CD4-positive, alpha-beta T cell (primary cell): ENCODE measurements around the gene CDCA8. TPM values are rescaled to one million over a fixed set of nuclear protein-coding genes. Genes with fewer than 3 reads are reported as not detected.

Source experiments
- ATAC-seq: fragments of 200-7000 bp; cut with Tn5 transposase; one replicate; pipeline ENCODE4 v1.10.0; 2022; ENCODE audit warnings: mild to moderate bottlenecking; ENCODE audit not compliant: poor library complexity
- CTCF ChIA-PET: fragments of 350-600 bp; sonication (Branson Sonifier 250); formaldehyde crosslinking; loops from one replicate; lab custom pipeline; 2021; ENCODE audit warnings: antibody characterized with exemption, inconsistent platforms; lab: Charles Lee
- POLR2A ChIA-PET: fragments of 350-600 bp; sonication (Branson Sonifier 250); formaldehyde crosslinking; loops from one replicate; lab custom pipeline; 2021; ENCODE audit warnings: antibody characterized with exemption, inconsistent platforms; lab: Charles Lee
- DNase-seq, 14 experiments: peaks; one replicate each; pipeline ENCODE4 v3.0.0-alpha.2; 2013 to 2020; ENCODE audit warnings: mixed read lengths in 2 of 14
- H3K27ac ChIP-seq, 2 donors: one replicate each; pipeline versions ENCODE4 v1.5.1 to v1.7.0; 2013; ENCODE audit warnings: low read length in 2 of 2, low read depth in 1 of 2, mild to moderate bottlenecking in 1 of 2
- H3K27me3 ChIP-seq, 2 experiments: 1 replicate in 1 of 2; 2 replicates in 1 of 2; pipeline versions ENCODE4 v1.6.1 to v1.7.0; 2013; ENCODE audit warnings: low read length in 2 of 2, control low read depth in 1 of 2, mild to moderate bottlenecking in 1 of 2, moderate library complexity in 1 of 2; ENCODE audit not compliant: insufficient read depth in 2 of 2, control insufficient read depth in 1 of 2
- H3K36me3 ChIP-seq: one replicate; pipeline ENCODE4 v1.6.1; 2013; ENCODE audit warnings: low read length, control low read depth; ENCODE audit not compliant: insufficient read depth
- H3K4me1 ChIP-seq: one replicate; pipeline ENCODE4 v1.6.1; 2013; ENCODE audit warnings: low read length, control low read depth; ENCODE audit not compliant: insufficient read depth
- H3K4me3 ChIP-seq: one replicate; pipeline ENCODE4 v1.5.1; 2013; ENCODE audit warnings: mild to moderate bottlenecking, low read length, moderate library complexity
- H3K9me3 ChIP-seq, 2 experiments: 1 replicate in 1 of 2; 2 replicates in 1 of 2; pipeline versions ENCODE4 v1.6.1 to v1.7.0; 2013; ENCODE audit warnings: low read length in 2 of 2, mild to moderate bottlenecking in 2 of 2, control low read depth in 1 of 2, moderate library complexity in 1 of 2; ENCODE audit not compliant: control insufficient read depth in 1 of 2, insufficient read depth in 1 of 2
- H3K27ac Mint-ChIP-seq: one replicate; pipeline ENCODE4 v1.8.0; 2020; ENCODE audit warnings: mixed read lengths
- H3K27me3 Mint-ChIP-seq: one replicate; pipeline ENCODE4 v1.8.0; 2021; ENCODE audit warnings: mixed read lengths
- H3K36me3 Mint-ChIP-seq: one replicate; pipeline ENCODE4 v1.8.0; 2021; ENCODE audit warnings: low read depth, mixed read lengths
- H3K4me1 Mint-ChIP-seq: one replicate; pipeline ENCODE4 v1.8.0; 2021; ENCODE audit warnings: low read depth, mixed read lengths
- H3K4me3 Mint-ChIP-seq: one replicate; pipeline ENCODE4 v1.8.0; 2020; ENCODE audit warnings: mild to moderate bottlenecking, mixed read lengths
- H3K9me3 Mint-ChIP-seq: one replicate; pipeline ENCODE4 v1.8.0; 2020; ENCODE audit warnings: mixed read lengths
- CTCF ChIP-seq: fragments of 200-600 bp; IDR thresholded peaks from one replicate; pipeline ENCODE4 v1.8.0; 2022; ENCODE audit warnings: antibody characterized with exemption, mild to moderate bottlenecking
- intact Hi-C, 2 experiments: fragments of 100-400 bp; cut with DNase I in 1 of 2; cut with micrococcal nuclease in 1 of 2; formaldehyde crosslinking; loops; one replicate each; pipeline versions ENCODE4 v1.15.1 to v1.9.0; 2023 to 2025; cut with DNase I, micrococcal nuclease
- total RNA-seq, 174 experiments: library from RNA in 2 of 174; stranded (reverse) in 2 of 174; gene quantifications; one replicate each; pipeline ENCODE4 v1.2.3 and lab custom pipeline; 2021 to 2026

CDCA8 gene
- total RNA-seq, 2 experiments from 2014 or later, result 0.25 to 0.36 TPM

- CTCF ChIA-PET, result no interaction called here
- Mint-ChIP-seq H3K27me3 (no peaks in the 10 kb centered on the region), H3K4me3 (no peak overlapping the region), H3K9me3 (no peaks in the 10 kb centered on the region), H3K4me1 (no peaks in the 10 kb centered on the region), H3K36me3 (no peaks in the 10 kb centered on the region), H3K27ac (no peak overlapping the region)
- Histone ChIP-seq H3K9me3 (no peaks in the 10 kb centered on the region), H3K4me3 (no peak overlapping the region), H3K4me1 (no peaks in the 10 kb centered on the region), H3K36me3 (no peaks in the 10 kb centered on the region), H3K27ac (no peak overlapping the region), H3K27me3 (no peaks in the 10 kb centered on the region)
- no peak for TF ChIP-seq CTCF
- POLR2A ChIA-PET, result no interaction called here
- intact Hi-C loops, result no loop called here
- no peak for ATAC-seq
- DNase-seq, result no peak
Observed at GRCh38 chr1:37716321-37716720, 24.0 kb downstream of the CDCA8 start.

GRCh38 chr1:37717631-37718030, 25.3 kb downstream of the CDCA8 start:
- H3K4me1 Mint-ChIP-seq, result no peaks in the 10 kb centered on the region
- no peaks in the 10 kb centered on the region for H3K27me3 Mint-ChIP-seq
- Histone ChIP-seq H3K36me3 (no peaks in the 10 kb centered on the region), H3K27ac (no peak overlapping the region), H3K4me3 (no peak overlapping the region), H3K27me3 (no peaks in the 10 kb centered on the region), H3K4me1 (no peaks in the 10 kb centered on the region), H3K9me3 (no peaks in the 10 kb centered on the region)
- no peak overlapping the region for H3K27ac Mint-ChIP-seq
- no peak overlapping the region for H3K4me3 Mint-ChIP-seq
- H3K36me3 Mint-ChIP-seq, result no peaks in the 10 kb centered on the region
- no peak for ATAC-seq
- ChIA-PET CTCF (no interaction called here), POLR2A (no interaction called here)
- no peaks in the 10 kb centered on the region for H3K9me3 Mint-ChIP-seq
- intact Hi-C loops, result no loop called here
- no peak for DNase-seq
- no peak for TF ChIP-seq CTCF

- H3K4me3 Mint-ChIP-seq, result no peak overlapping the region
- CTCF ChIA-PET, result no interaction called here
Observed at GRCh38 chr1:37718181-37718900, 26.0 kb downstream of the CDCA8 start.

More at GRCh38 chr1:37718181-37718900, 26.0 kb downstream of the CDCA8 start:
- Mint-ChIP-seq H3K27me3 (no peaks in the 10 kb centered on the region), H3K9me3 (no peaks in the 10 kb centered on the region), H3K4me1 (no peaks in the 10 kb centered on the region), H3K27ac (no peak overlapping the region), H3K36me3 (no peaks in the 10 kb centered on the region)
- TF ChIP-seq CTCF, result no peak
- Histone ChIP-seq H3K9me3 (no peaks in the 10 kb centered on the region), H3K27ac (no peak overlapping the region), H3K27me3 (no peaks in the 10 kb centered on the region), H3K36me3 (no peaks in the 10 kb centered on the region), H3K4me1 (no peaks in the 10 kb centered on the region), H3K4me3 (no peak overlapping the region)
- ATAC-seq, result no peak
- POLR2A ChIA-PET, result no interaction called here
- DNase-seq, result no peak
- intact Hi-C loops, result no loop called here
